Tibial artery (tissue), 4 donors: ENCODE data around the gene DPP6.
"Not testable (repeated sequence)": the region's sequence is repeated elsewhere in the genome, so short reads cannot be mapped to it uniquely, and the experiment has no call there.

ENCODE experiments used
- DNase-seq, 2 donors: peaks; one replicate each; pipeline ENCODE4 v3.0.0-alpha.2; 2019
- H3K27ac ChIP-seq, 2 donors: fragments of 200-600 bp; sonication (generic) in 1 of 2; 1 replicate in 1 of 2; 2 replicates in 1 of 2; pipeline ENCODE4 v1.5.1; 2018 to 2019; ENCODE audit warnings: mild to moderate bottlenecking in 1 of 2
- H3K27me3 ChIP-seq, 2 donors: fragments of 200-600 bp; sonication (generic) in 1 of 2; one replicate each; pipeline versions ENCODE4 v1.5.1 to v1.6.0; 2016 to 2019
- H3K36me3 ChIP-seq, 3 donors: fragments of 200-600 bp; sonication (generic) in 2 of 3; one replicate each; pipeline ENCODE4 v1.5.1; 2016 to 2019; ENCODE audit warnings: mild to moderate bottlenecking in 2 of 3
- H3K4me1 ChIP-seq, 4 donors: fragments of 200-600 bp; sonication (generic) in 2 of 4; 1 replicate in 3 of 4; 2 replicates in 1 of 4; pipeline ENCODE4 v1.5.1; 2016 to 2019
- H3K4me3 ChIP-seq, 2 donors: fragments of 200-600 bp; sonication (generic) in 1 of 2; 1 replicate in 1 of 2; 2 replicates in 1 of 2; pipeline ENCODE4 v1.5.1; 2018 to 2019; ENCODE audit warnings: mild to moderate bottlenecking in 2 of 2
- H3K9me3 ChIP-seq, 3 donors: fragments of 200-600 bp; sonication (generic) in 1 of 3; one replicate each; pipeline ENCODE4 v1.5.1; 2016 to 2019
- intact Hi-C: fragments of 100-400 bp; cut with DNase I; formaldehyde crosslinking; loops from one replicate; pipeline ENCODE4 v1.15.0; 2023; ENCODE audit warnings: low total_unique reads
- TF ChIP-seq, protein P1 (sequence below), 2 experiments: fragments of 200-600 bp in 1 of 2; fragments of 450-650 bp in 1 of 2; IDR thresholded peaks; one replicate each; pipeline ENCODE4 v1.5.1; 2017 to 2019; ENCODE audit warnings: antibody characterized with exemption in 2 of 2, mild to moderate bottlenecking in 1 of 2, moderate library complexity in 1 of 2

Gene DPP6

DNA sequence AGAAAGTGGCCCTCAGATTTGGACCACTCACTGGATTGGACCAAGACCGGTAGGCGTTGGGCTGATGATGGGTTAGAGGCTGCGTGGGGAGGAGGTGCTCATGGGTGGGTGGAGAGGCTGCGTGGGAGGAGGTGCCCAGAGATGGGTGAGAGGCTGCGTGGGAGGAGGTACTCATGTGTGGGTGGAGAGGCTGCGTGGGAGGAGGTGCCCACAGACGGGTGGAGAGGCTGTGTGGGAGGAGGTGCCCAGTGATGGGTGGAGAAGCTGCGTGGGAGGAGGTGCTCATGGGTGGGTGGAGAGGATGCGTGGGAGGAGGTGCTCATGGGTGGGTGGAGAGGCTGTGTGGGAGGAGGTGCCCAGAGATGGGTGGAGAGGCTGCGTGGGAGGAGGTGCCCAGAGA lies 604.4 kb downstream of the DPP6 start:
- Histone ChIP-seq H3K4me3 (no peak overlapping the region), H3K27me3 (no peaks in the 10 kb centered on the region), H3K36me3 (no peaks in the 10 kb centered on the region), H3K4me1 (no peaks in the 10 kb centered on the region), H3K27ac (no peak overlapping the region), H3K9me3 (peaks cover 0 to 3% (median 0%) of the 10 kb centered on the region in 3 donors)
- intact Hi-C loops: no loop called here
- DNase-seq: no peak
- TF ChIP-seq, protein P1, sequence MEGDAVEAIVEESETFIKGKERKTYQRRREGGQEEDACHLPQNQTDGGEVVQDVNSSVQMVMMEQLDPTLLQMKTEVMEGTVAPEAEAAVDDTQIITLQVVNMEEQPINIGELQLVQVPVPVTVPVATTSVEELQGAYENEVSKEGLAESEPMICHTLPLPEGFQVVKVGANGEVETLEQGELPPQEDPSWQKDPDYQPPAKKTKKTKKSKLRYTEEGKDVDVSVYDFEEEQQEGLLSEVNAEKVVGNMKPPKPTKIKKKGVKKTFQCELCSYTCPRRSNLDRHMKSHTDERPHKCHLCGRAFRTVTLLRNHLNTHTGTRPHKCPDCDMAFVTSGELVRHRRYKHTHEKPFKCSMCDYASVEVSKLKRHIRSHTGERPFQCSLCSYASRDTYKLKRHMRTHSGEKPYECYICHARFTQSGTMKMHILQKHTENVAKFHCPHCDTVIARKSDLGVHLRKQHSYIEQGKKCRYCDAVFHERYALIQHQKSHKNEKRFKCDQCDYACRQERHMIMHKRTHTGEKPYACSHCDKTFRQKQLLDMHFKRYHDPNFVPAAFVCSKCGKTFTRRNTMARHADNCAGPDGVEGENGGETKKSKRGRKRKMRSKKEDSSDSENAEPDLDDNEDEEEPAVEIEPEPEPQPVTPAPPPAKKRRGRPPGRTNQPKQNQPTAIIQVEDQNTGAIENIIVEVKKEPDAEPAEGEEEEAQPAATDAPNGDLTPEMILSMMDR (IDR thresholded peaks at IDR 0.05): no peak

DNA sequence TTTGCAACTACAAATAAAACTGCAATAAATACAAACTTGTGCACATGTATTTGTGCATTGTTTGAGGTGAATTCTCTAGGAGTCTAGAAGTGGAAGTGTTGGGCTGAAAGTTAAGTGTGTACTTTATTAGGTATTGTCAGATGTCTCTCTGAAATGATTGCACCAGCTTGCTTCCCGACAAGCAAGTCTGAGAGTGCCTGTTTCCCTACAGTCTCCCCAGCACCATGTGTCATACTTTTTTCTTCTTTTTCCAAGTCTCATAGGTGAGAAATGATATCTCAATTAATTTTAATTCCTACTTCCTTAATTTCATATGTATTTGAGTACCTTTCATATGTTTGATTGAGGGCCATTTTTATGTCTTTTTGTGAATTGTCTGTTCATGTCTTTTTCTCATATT lies 614.6 kb downstream of the DPP6 start:
- H3K27ac ChIP-seq: no peak overlapping the region
- TF ChIP-seq, protein P1 (IDR thresholded peaks at IDR 0.05): no peak
- no peaks in the 10 kb centered on the region for H3K4me1 ChIP-seq
- no peak overlapping the region for H3K4me3 ChIP-seq
- intact Hi-C loops: no loop called here
- no peaks in the 10 kb centered on the region for H3K36me3 ChIP-seq
- DNase-seq: no peak
- H3K9me3 ChIP-seq: peaks cover 0 to 5% (median 0%) of the 10 kb centered on the region in 3 donors
- H3K27me3 ChIP-seq: no peaks in the 10 kb centered on the region

DNA sequence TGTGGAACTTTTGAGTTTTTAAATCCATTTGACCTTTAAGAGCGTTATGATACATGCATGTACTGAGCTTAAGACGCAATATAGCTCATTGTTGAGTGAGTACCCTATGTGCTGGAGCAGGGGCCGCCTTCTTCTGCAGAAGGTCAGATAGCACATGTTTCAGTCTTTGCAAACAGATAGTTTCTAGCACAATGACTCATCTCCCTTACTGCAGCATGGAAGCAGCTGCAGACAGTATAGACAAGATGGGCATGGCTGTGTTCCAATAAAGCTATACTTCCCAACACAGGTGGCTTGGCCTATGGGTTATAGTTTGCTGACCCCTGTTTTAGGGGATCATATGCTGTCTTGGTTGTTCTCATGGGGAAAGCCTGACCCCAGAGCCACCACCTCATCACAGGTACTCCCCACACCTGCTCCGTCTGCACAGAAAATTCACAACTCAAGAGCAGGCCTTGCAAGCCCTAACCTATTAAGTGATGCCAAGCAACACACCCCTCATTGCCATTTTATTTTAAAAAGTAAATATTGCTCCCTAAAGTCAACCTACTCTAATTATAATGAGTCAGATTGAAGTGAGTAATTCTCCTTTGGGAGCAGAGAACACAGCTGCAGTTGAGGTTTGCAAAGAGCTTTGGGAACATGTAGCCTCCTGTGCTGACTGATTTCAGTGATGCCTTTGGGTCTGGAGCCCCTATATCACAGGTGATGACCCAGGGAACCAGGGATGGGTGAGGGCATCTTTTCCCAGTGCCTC lies 620.6 kb downstream of the DPP6 start:
- intact Hi-C loops: no loop called here
- H3K36me3 ChIP-seq: no peaks in the 10 kb centered on the region
- no peaks in the 10 kb centered on the region for H3K27me3 ChIP-seq
- no peaks in the 10 kb centered on the region for H3K4me1 ChIP-seq
- TF ChIP-seq, protein P1 (IDR thresholded peaks at IDR 0.05): no peak
- peaks cover 0 to 5% (median 0%) of the 10 kb centered on the region in 3 donors for H3K9me3 ChIP-seq
- DNase-seq: no peak
- H3K4me3 ChIP-seq: no peak overlapping the region
- no peak overlapping the region for H3K27ac ChIP-seq

DNA sequence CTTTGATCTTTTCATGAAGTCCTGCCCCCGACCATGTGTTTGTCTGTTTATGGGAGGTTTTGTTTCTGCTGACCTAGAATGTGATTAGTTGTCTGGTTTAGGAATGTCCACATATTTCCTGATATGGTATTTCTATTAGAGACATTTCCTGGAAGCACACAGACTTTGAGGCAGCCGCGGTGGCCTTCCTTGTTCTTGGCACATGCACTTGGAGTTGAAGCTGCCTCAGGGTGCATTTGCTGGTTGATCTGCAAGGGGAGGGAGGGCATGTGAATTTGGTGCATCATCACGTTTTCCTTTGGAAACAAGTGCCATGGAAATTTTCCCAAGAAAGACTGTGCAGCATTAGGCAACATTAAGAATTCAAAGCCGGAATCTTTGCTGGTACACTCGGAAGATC lies 622.0 kb downstream of the DPP6 start:
- intact Hi-C loops: no loop called here
- Histone ChIP-seq H3K4me3 (no peak overlapping the region), H3K27me3 (no peaks in the 10 kb centered on the region), H3K9me3 (peaks cover 0 to 5% (median 0%) of the 10 kb centered on the region in 3 donors), H3K4me1 (no peaks in the 10 kb centered on the region), H3K27ac (no peak overlapping the region), H3K36me3 (no peaks in the 10 kb centered on the region)
- TF ChIP-seq, protein P1 (IDR thresholded peaks at IDR 0.05): no peak
- no peak for DNase-seq

DNA sequence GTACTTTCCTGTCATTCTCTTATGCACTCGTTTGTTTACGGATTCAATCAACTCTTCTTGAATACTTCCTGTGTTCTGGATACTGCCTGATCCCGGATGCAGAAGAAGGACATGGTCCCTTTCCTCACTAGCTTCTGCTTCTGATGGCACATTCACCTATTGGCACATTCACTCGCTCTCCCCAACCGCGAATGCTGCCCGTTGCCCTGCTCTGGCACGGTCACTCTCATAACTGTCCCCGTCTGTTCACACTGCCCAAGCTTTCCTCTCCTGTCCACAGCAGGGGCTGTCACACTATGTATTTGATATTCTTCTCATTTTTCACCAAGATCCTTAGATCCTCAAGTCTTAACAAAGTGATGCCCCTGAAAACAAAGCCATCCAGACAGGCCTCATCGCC lies 623.4 kb downstream of the DPP6 start:
- no peaks in the 10 kb centered on the region for H3K4me1 ChIP-seq
- no peak overlapping the region for H3K4me3 ChIP-seq
- TF ChIP-seq, protein P1 (IDR thresholded peaks at IDR 0.05): no peak
- H3K27ac ChIP-seq: no peak overlapping the region
- peaks cover 0 to 5% (median 0%) of the 10 kb centered on the region in 3 donors for H3K9me3 ChIP-seq
- DNase-seq: no peak
- intact Hi-C loops: no loop called here
- no peaks in the 10 kb centered on the region for H3K36me3 ChIP-seq
- H3K27me3 ChIP-seq: no peaks in the 10 kb centered on the region

DNA sequence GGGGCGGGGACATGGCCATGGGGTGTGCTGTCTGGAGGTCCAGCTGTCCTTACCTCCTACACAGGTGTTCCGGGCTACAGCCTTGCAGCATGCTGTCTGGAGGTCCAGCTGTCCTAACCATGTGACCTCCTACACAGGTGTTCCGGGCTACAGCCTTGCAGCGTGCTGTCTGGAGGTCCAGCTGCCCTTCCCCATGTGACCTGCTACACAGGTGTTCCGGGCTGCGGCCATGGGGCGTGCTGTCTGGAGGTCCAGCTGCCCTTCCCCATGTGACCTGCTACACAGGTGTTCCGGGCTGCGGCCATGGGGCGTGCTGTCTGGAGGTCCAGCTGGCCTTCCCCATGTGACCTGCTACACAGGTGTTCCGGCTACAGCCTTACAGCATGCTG lies 623.8 kb downstream of the DPP6 start:
- intact Hi-C loops, H3K9me3 ChIP-seq, DNase-seq, H3K36me3 ChIP-seq, H3K27me3 ChIP-seq, H3K27ac ChIP-seq, H3K4me1 ChIP-seq, H3K4me3 ChIP-seq: not testable (repeated sequence)
